DND-41 (cell line): Measurements from ENCODE around the gene SMARCAL1.

Experiments used
- ATAC-seq: fragments of 200-7000 bp; cut with Tn5 transposase; 3 replicates; pipeline ENCODE4 v1.9.1; 2021; ENCODE audit warnings: low read depth; ENCODE audit not compliant: insufficient read depth
- DNase-seq: peaks from one replicate; pipeline ENCODE4 v3.0.0-alpha.2; 2020
- H2AFZ ChIP-seq: 2 replicates; pipeline ENCODE4 v1.6.0; 2012; ENCODE audit warnings: low read depth, low read length
- H3K27ac ChIP-seq: 2 replicates; pipeline ENCODE4 v1.5.1; 2012; ENCODE audit warnings: low read length, inconsistent platforms
- H3K27me3 ChIP-seq: fragments of 200-600 bp; sonication (generic); 2 replicates; pipeline ENCODE4 v1.6.0; 2012; ENCODE audit warnings: low read length, mild to moderate bottlenecking, inconsistent platforms; ENCODE audit not compliant: insufficient read depth, poor library complexity
- H3K36me3 ChIP-seq: 2 replicates; pipeline ENCODE4 v1.5.1; 2012; ENCODE audit warnings: low read length, inconsistent platforms; ENCODE audit not compliant: insufficient read depth
- H3K4me1 ChIP-seq: 2 replicates; pipeline ENCODE4 v1.5.1; 2012; ENCODE audit warnings: mild to moderate bottlenecking, low read length; ENCODE audit not compliant: insufficient read depth
- H3K4me2 ChIP-seq: 2 replicates; pipeline ENCODE4 v1.6.0; 2012; ENCODE audit warnings: mild to moderate bottlenecking, moderate library complexity, low read length, inconsistent platforms; ENCODE audit not compliant: insufficient read depth
- H3K4me3 ChIP-seq, 2 experiments: fragments of 200-600 bp in 1 of 2; shearing (Covaris generic) in 1 of 2; 2 replicates each; pipeline ENCODE4 v1.5.1; 2012 to 2016; ENCODE audit warnings: inconsistent platforms in 2 of 2, low read length in 2 of 2, mild to moderate bottlenecking in 2 of 2, low read depth in 1 of 2, moderate library complexity in 1 of 2
- H3K79me2 ChIP-seq: 2 replicates; pipeline ENCODE4 v1.6.0; 2012; ENCODE audit warnings: low read length, inconsistent platforms; ENCODE audit not compliant: insufficient read depth
- H3K9ac ChIP-seq: 2 replicates; pipeline ENCODE4 v1.6.0; 2012; ENCODE audit warnings: low read depth, mild to moderate bottlenecking, inconsistent platforms, low read length, moderate library complexity
- H3K9me3 ChIP-seq: 2 replicates; pipeline ENCODE4 v1.5.1; 2012; ENCODE audit warnings: low read length, moderate library complexity, mild to moderate bottlenecking, inconsistent platforms; ENCODE audit not compliant: insufficient read depth, severe bottlenecking
- H4K20me1 ChIP-seq: 2 replicates; pipeline ENCODE4 v1.6.0; 2012; ENCODE audit warnings: low read length; ENCODE audit not compliant: insufficient read depth
- EZH2 ChIP-seq: IDR thresholded peaks from 3 replicates; pipeline ENCODE4 v1.6.1; 2012; ENCODE audit warnings: borderline replicate concordance, low read depth, mild to moderate bottlenecking, moderate library complexity, low read length, inconsistent platforms; ENCODE audit not compliant: severe bottlenecking
- TF ChIP-seq, protein P1 (sequence below): IDR thresholded peaks from 2 replicates; pipeline ENCODE4 v1.5.1; 2012; ENCODE audit warnings: borderline replicate concordance, low read length, moderate library complexity, mild to moderate bottlenecking; ENCODE audit not compliant: poor library complexity, severe bottlenecking; ENCODE audit errors: extremely low read depth

Gene SMARCAL1

GRCh38 chr2:216385478-216385877 lies 26.8 kb upstream of the SMARCAL1 start:
- no peak overlapping the region for H3K27ac ChIP-seq
- no peaks in the 10 kb centered on the region for H4K20me1 ChIP-seq
- no peaks in the 10 kb centered on the region for H3K27me3 ChIP-seq
- no peak overlapping the region for H3K9ac ChIP-seq
- no peak overlapping the region for H3K4me3 ChIP-seq
- no peaks in the 10 kb centered on the region for H3K79me2 ChIP-seq
- H3K4me1 ChIP-seq: no peaks in the 10 kb centered on the region
- DNase-seq: no peak
- no peaks in the 10 kb centered on the region for H3K36me3 ChIP-seq
- no peak for ATAC-seq
- no peak overlapping the region for H2AFZ ChIP-seq
- no peak overlapping the region for H3K4me2 ChIP-seq
- TF ChIP-seq, protein P1, sequence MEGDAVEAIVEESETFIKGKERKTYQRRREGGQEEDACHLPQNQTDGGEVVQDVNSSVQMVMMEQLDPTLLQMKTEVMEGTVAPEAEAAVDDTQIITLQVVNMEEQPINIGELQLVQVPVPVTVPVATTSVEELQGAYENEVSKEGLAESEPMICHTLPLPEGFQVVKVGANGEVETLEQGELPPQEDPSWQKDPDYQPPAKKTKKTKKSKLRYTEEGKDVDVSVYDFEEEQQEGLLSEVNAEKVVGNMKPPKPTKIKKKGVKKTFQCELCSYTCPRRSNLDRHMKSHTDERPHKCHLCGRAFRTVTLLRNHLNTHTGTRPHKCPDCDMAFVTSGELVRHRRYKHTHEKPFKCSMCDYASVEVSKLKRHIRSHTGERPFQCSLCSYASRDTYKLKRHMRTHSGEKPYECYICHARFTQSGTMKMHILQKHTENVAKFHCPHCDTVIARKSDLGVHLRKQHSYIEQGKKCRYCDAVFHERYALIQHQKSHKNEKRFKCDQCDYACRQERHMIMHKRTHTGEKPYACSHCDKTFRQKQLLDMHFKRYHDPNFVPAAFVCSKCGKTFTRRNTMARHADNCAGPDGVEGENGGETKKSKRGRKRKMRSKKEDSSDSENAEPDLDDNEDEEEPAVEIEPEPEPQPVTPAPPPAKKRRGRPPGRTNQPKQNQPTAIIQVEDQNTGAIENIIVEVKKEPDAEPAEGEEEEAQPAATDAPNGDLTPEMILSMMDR: no peak
- no peak for TF ChIP-seq EZH2
- no peaks in the 10 kb centered on the region for H3K9me3 ChIP-seq

DNA sequence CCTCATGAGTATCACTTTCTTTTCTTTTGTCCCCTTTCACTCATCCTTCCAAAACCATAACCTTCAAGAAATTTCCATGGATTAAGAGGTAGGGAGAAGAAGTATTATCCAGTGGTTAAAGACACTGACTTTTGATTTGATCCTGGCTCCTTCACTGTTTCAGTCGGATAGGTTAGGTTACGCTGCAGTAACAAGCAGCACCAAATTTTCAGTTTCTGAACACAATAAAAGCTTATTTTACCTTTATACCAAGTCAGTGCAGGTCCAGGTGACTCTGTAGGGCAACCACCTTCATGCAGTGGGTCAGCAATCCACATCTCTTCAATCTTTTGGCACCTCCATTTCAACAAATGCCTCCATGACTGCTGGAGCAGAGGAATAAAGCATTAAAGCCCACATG lies 25.0 kb upstream of the SMARCAL1 start:
- TF ChIP-seq EZH2: no peak
- TF ChIP-seq, protein P1: no peak
- no peaks in the 10 kb centered on the region for H3K9me3 ChIP-seq
- no peaks in the 10 kb centered on the region for H3K4me1 ChIP-seq
- DNase-seq: no peak
- H3K79me2 ChIP-seq: no peaks in the 10 kb centered on the region
- no peaks in the 10 kb centered on the region for H3K36me3 ChIP-seq
- no peak overlapping the region for H2AFZ ChIP-seq
- no peak overlapping the region for H3K4me3 ChIP-seq
- no peaks in the 10 kb centered on the region for H4K20me1 ChIP-seq
- no peaks in the 10 kb centered on the region for H3K27me3 ChIP-seq
- H3K27ac ChIP-seq: no peak overlapping the region
- no peak for ATAC-seq
- no peak overlapping the region for H3K9ac ChIP-seq
- H3K4me2 ChIP-seq: no peak overlapping the region

DNA sequence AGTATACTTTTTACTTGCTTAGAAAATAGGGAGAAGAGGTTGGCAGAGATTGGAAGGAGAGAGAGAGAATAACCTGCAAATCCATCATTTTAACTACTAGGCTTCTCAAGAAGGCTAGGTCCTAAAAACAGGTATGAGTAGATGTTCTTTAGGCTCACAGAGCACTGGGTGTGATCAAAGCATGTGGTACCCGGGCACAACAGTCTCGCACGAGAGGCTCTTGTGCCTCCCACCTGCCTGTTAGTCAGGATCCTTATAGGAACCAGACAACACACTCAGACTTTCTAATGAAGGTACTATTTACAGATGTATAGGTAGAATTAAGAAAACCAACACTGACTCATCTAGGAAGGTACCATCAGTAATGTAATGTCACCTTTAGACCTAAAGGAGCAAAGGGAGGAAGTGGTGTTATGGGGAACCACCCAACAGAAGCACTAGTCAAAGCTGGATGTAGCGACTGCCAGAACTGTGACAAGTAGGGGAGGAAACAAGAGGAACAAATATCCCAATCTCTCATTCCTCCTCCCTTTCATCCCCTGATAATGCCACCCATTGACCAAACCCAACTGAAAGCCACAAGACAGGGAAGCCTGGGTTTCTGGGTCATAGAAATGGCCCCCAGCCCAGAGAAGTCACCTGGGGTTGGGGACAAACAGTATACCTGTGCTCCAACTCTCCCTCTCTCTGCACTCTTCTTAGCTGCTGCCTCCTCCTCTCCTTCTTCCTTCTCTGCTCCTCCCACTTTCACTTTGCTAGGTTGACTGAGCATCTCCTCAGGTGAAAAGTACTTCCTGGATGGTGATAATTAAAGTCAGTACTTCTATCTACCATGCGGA lies 24.0 kb upstream of the SMARCAL1 start:
- Histone ChIP-seq H4K20me1 (no peaks in the 10 kb centered on the region), H3K4me1 (no peaks in the 10 kb centered on the region), H3K4me3 (no peak overlapping the region), H3K27ac (no peak overlapping the region), H3K9ac (no peak overlapping the region), H3K79me2 (no peaks in the 10 kb centered on the region), H3K36me3 (no peaks in the 10 kb centered on the region), H3K9me3 (no peaks in the 10 kb centered on the region), H2AFZ (no peak overlapping the region), H3K4me2 (no peak overlapping the region), H3K27me3 (no peaks in the 10 kb centered on the region)
- no peak for TF ChIP-seq EZH2
- TF ChIP-seq, protein P1: no peak
- DNase-seq (no peak), ATAC-seq (no peak)
